ENCODE measurements around the gene LYPD4.

The LYPD4 gene

DNA sequence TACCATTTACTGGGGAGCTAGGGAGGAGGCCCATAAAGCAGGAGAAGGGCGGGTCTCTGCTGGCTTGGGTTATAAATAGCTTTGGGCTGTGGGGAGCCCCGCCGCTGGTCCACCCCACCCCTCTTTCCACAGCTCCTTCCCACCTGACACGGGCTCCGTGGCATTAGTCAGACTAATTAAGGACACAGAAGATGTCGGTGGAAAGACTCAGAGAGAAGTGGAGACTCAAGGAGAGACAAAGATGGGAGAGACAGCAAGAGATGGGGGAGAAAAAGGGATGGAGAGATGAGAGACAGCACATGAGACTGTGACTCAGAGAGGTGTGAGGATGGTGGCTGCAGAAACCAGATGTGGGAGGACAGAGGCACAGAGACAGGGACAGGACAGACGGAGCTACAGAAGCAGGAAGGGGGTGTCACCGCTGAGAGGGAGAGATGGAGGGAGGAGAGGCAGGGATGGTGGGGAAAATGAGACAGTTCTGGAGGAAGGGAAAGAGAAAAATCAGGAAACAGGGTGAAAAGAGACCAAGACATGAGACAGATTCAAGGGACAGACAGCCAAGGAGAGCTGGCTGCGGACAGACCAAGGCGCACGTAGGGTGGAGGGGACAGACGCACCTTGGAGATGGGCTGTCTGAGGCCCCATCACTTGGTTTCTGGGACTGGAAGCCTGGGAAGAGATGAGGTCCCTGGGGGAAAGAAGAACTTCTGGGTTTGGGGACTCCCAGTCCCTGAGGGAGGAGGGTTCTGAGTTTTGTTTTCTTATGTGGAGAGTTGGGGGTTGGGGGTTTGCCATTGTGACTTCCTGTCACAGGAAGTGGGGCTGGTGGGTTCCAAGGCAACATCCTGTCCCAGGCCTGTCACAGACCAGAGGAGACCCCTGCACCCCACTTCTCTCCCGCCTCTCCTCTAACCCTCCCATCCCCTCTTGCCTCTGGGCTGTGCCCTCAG lies 42.6 kb upstream of the LYPD4 start:
- TF ChIP-seq ZFX (IDR thresholded peaks at IDR 0.05): no peak
- TF ChIP-seq, protein P1, sequence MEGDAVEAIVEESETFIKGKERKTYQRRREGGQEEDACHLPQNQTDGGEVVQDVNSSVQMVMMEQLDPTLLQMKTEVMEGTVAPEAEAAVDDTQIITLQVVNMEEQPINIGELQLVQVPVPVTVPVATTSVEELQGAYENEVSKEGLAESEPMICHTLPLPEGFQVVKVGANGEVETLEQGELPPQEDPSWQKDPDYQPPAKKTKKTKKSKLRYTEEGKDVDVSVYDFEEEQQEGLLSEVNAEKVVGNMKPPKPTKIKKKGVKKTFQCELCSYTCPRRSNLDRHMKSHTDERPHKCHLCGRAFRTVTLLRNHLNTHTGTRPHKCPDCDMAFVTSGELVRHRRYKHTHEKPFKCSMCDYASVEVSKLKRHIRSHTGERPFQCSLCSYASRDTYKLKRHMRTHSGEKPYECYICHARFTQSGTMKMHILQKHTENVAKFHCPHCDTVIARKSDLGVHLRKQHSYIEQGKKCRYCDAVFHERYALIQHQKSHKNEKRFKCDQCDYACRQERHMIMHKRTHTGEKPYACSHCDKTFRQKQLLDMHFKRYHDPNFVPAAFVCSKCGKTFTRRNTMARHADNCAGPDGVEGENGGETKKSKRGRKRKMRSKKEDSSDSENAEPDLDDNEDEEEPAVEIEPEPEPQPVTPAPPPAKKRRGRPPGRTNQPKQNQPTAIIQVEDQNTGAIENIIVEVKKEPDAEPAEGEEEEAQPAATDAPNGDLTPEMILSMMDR (conservative IDR thresholded peaks at IDR 0.05): no peak
- H3K27ac ChIP-seq: no peak overlapping the region

DNA sequence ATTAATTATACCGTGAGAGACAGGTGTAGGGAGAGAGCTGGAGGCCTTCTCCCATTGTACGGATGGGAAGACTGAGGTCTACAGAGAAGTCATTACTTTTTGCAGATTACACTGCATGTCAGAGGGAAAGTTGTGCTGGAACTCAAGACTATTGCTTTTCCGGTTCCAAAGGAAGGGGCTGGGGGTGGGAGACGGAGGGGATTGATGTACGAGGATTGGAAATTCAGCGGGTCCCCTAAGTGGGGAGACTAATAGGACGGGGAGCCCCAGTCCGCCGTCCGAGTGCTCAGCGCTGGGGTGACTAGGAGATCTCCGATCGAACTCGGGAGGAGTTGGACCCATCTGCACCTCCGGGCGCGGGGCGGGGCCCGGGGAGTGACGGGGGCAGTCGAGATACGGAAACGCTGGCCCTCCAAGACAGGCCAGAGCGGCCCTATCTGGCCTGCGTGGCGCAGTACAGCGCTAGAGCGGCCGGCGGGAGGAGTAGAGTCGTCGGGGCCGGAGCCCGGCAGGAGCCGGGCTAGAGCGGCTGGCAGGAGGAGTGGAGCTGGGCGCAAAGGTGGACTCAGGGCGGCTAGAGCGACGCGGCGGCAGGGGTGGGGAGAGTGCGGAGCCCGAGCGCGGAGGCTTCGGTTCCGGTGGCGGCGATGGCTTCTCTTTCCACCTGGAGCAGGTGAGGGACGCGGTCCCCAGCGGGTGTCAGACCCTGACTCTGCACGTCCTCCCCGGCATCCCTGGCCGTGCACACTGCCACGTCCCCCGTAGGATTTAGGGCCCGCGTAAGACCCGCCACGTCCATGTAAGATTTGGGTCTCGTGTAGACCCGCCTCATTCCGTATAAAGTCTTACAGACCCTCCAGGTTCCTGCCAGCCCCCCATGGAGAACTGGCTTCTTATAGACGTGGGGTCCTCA lies 39.6 kb upstream of the LYPD4 start:
- TF ChIP-seq, protein P1 (conservative IDR thresholded peaks at IDR 0.05): no peak
- no peak for TF ChIP-seq ZFX (IDR thresholded peaks at IDR 0.05)
- H3K27ac ChIP-seq: peak overlapping the region; percentile 85

GRCh38 chr19:41883463-41883820 lies 39.0 kb upstream of the LYPD4 start:
- TF ChIP-seq, protein P1 (conservative IDR thresholded peaks at IDR 0.05): no peak
- TF ChIP-seq ZFX (IDR thresholded peaks at IDR 0.05): 0 out of 2 replicates have a peak, but pooled peaks have one; percentile 36
- H3K27ac ChIP-seq: peak overlapping the region; percentile 85

DNA sequence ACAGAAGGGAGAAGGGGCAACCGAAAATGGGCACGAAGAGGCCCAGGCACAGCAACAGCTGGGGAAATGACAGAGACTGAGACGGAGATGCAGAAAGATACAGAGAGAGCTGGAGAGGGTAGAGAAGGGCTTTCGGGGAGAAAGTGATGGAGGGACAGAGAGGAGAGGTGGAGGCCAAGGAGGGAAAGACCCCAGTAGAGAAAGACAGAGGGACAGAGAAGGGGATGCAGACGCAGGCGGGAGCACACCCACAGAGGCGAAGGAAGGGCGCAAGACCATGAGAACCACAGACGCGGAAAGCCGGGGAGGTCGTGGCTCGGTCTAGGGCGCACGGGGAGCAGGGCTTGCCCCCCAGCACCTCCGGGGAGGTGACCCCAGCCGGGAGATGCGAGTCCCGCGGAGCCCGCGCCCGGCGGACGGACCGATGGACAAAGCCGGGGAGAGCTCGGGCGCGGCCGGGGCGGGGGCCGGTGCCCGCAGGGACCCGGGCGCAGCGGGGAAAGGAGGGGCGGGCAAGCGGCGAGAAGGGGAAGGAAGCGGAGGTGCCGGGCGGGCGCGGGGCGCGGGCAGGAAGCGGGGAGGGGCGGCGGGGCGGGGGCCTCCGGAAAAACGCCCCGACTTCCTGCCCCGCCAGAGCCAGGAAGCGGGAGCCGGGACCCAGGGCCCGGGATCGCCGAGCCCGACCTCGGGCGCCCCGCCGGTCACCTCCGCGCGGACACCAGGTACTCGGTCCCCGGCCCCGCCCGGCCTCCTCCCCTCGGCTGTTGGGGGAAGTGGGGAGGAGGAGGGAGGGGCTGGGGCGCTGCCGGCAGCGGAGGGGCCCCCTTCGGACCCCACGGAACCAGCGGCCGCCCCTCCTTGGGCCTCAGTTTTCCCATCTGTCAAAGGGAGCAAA lies 38.3 kb upstream of the LYPD4 start, which contains the start of gene ARHGEF1:
ARHGEF1 (plus strand) TSS at position 617 of the 895 bp plus-strand sequence. CDS start 4,899 bp downstream, outside the sequence.
- H3K27ac ChIP-seq: peak within 1 kb of the TSS; percentile 85
- TF ChIP-seq, protein P1 (conservative IDR thresholded peaks at IDR 0.05): no peak
- TF ChIP-seq ZFX (IDR thresholded peaks at IDR 0.05): no peak

- no peak for TF ChIP-seq ZFX (IDR thresholded peaks at IDR 0.05)
- TF ChIP-seq, protein P1 (conservative IDR thresholded peaks at IDR 0.05): no peak
- H3K27ac ChIP-seq: no peak overlapping the region
Observed at GRCh38 chr19:41880329-41880708, 35.8 kb upstream of the LYPD4 start.

DNA sequence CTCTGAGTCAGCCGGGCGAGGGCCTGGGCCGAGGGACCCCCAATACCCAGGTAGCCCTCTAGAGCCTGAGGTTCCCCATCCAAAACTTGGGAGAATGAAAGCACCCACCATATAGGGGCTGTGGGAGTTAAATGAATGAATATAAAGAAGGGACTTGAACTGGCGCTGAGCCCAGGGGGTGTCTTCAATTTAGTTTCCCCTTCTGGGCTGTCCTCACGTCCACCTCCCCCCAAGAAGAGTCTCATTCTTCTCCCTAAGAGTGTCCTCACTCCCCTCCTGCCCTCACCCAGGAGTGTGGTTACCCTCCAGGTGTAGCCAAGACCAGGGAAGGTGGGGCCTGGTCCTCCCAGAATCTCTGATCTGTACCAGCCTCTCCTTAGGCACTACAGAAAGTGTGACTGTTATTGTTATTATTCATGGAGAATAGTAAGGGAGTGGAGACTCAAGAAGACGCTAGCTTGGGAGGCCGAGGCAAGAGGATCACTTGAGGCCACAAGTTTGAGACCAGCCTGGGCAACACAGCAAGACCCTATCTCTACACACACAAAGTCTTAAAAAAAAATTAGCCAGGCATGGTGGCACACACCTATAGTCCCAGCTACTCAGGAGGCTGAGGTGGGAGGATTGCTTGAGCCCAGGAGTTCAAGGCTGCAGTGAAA lies 35.3 kb upstream of the LYPD4 start:
- no peak for TF ChIP-seq ZFX (IDR thresholded peaks at IDR 0.05)
- TF ChIP-seq, protein P1 (conservative IDR thresholded peaks at IDR 0.05): no peak
- H3K27ac ChIP-seq: no peak overlapping the region
